Muscle of leg (tissue), 16 donors: Measurements from ENCODE around the gene KIF25. TPM values are rescaled to one million over a fixed set of nuclear protein-coding genes. Genes with fewer than 3 reads are reported as not detected.

Experiments used
- DNase-seq: peaks from one replicate; pipeline ENCODE4 v3.0.0; 2013
- H3K27ac ChIP-seq: one replicate; pipeline ENCODE4 v1.5.1; 2013; ENCODE audit warnings: mild to moderate bottlenecking, low read length, control low read depth
- H3K27me3 ChIP-seq: one replicate; pipeline ENCODE4 v1.6.1; 2013; ENCODE audit warnings: low read length; ENCODE audit not compliant: control insufficient read depth, insufficient read depth
- H3K36me3 ChIP-seq: one replicate; pipeline ENCODE4 v1.6.1; 2013; ENCODE audit warnings: low read length; ENCODE audit not compliant: control insufficient read depth, insufficient read depth
- H3K4me1 ChIP-seq: one replicate; pipeline ENCODE4 v1.6.1; 2013; ENCODE audit warnings: low read length; ENCODE audit not compliant: control insufficient read depth, insufficient read depth
- H3K4me3 ChIP-seq: one replicate; pipeline ENCODE4 v1.5.1; 2013; ENCODE audit warnings: low read length, control low read depth
- H3K9me3 ChIP-seq: replicated peaks from 2 replicates; pipeline ENCODE4 v1.6.1; 2013; ENCODE audit warnings: low read depth, low read length; ENCODE audit not compliant: control insufficient read depth
- WGBS: methylation state at CpG from one replicate; pipeline ENCODE4 v1.1.5; 2013; ENCODE audit warnings: missing lambda C conversion rate; ENCODE audit not compliant: insufficient coverage; 5-methylcytosine and 5-hydroxymethylcytosine counted together
- long read RNA-seq, 11 donors: transcript quantifications; one replicate each; lab custom pipeline, GENCODE V29; 2026
- polyA plus RNA-seq, 8 donors: library from polyadenylated mRNA; unstranded; fragments of 120-200 nt; gene quantifications; one replicate each; pipeline versions ENCODE4 v1.2.1 to v1.2.3, GENCODE V29; 2013; ENCODE audit warnings: inconsistent platforms in 1 of 8, low replicate concordance in 1 of 8; ENCODE audit not compliant: insufficient read length in 8 of 8, insufficient read depth in 1 of 8
- total RNA-seq: library from RNA; stranded (reverse); fragments of 120-200 nt; gene quantifications from one replicate; pipeline ENCODE4 v1.2.4, GENCODE V29; 2013

KIF25 gene, protein sequence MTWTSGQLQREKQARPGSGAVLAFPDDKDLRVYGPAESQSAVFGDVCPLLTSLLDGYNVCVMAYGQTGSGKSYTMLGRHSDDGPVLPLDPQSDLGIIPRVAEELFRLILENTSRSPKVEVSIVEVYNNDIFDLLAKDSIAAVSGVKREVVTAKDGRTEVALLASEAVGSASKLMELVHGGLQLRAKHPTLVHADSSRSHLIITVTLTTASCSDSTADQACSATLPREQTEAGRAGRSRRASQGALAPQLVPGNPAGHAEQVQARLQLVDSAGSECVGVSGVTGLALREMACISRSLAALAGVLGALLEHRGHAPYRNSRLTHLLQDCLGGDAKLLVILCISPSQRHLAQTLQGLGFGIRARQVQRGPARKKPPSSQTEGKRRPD
- total RNA-seq (1.8 TPM), polyA plus RNA-seq (1 to 10 TPM in 1 of 8 donors, under 1 TPM in 7; 0.24 to 1.8 (median 0.68) TPM)
- long read RNA-seq, donor 1 = 0 reads
- long read RNA-seq, donor 2 = 0 reads
- long read RNA-seq, donor 3 = 0 reads
- long read RNA-seq, donor 4 = 0 reads
- long read RNA-seq, donor 5 = 0 reads
- long read RNA-seq, donor 6 = 0 reads
- long read RNA-seq, donor 7 = 0 reads
- long read RNA-seq, donor 8 = 0 reads
- long read RNA-seq, donor 9 = 0 reads
- long read RNA-seq, donor 10 = 0 reads
- long read RNA-seq, donor 11 = 0 reads

DNA sequence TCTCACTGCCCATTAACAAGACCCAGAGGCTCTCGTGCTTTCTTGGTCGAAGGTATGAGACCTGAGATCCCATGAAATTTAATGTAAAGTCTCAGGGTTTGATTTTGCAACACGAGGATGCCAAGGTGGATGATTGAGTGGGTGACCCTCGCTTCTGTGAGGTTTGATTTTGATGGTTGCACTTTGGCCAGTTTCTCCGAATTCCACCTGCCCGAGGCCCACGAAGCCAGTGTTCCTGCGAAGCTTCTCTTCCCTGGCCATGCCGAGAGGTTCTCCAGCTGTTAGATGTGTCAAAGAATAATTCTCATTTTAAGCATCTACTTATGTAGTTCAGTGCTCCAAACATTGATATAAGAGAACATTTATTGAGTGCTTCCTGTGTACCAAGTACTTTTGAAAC, at the start of gene KIF25:
Gene KIF25, plus strand, starts transcription at position 30 of the 400 bp plus-strand sequence. CDS start 31,915 bp downstream, outside the sequence.
- Histone ChIP-seq H3K9me3 (no peaks in the 10 kb centered on the region), H3K4me1 (no peaks in the 10 kb centered on the region), H3K4me3 (no peak within 1 kb of the TSS), H3K36me3 (no peaks in the 10 kb centered on the region), H3K27me3 (no peaks in the 10 kb centered on the region), H3K27ac (no peak within 1 kb of the TSS)
- no peak for DNase-seq
- WGBS = 93% methylated on average over 2 of the region's 9 CpGs

DNA sequence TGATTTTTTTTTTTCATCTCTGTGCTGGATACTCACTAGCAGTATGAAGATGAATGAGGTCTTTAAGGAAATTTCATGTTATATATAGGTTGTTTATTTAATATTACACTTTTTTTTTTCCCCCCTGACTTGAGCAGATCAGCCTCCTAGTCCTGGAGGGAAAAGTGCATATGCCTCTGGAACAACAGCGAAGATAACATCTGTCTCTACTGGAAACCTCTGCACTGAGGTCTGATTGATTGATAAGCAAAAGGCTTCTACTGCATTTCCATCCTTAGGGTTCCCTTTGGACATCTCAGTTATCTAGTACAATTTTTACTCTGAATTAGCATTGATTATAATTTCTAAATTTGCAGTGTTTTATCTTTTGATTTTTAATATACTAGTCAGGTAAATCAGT, 49.8 kb upstream of the KIF25 start:
- H3K36me3 ChIP-seq = peaks cover 54% of the 10 kb centered on the region
- no CpG with 5 or more reads among the region's 1 CpG for WGBS

DNA sequence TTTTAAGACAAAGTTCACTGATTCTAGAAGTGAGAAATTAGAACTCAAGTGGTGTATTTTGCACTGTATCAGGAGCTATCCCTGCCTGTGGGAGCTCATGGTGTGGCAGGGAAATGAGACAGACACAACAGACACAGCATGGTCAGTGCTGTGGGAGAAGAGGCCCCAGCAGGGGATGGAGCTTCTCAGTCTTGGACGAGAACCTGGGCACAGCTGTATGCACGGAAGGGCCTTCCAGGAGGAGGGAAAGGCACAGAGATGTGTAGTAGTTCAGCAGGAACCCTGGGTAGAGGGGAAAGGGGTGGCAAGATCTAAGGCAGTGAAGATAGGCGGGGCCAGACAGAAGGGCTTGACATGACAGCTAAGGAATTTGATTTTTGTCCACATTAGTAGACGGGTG, 48.8 kb upstream of the KIF25 start:
- Histone ChIP-seq H3K36me3 (peaks cover 50% of the 10 kb centered on the region), H3K27me3 (no peaks in the 10 kb centered on the region), H3K4me3 (no peak overlapping the region), H3K9me3 (no peaks in the 10 kb centered on the region), H3K4me1 (no peaks in the 10 kb centered on the region), H3K27ac (no peak overlapping the region)
- DNase-seq = no peak
- 58% methylated on average over 4 of the region's 4 CpGs for WGBS

More for the DNA sequence above, 49.8 kb upstream of the KIF25 start:
- Histone ChIP-seq H3K9me3 (no peaks in the 10 kb centered on the region), H3K27me3 (no peaks in the 10 kb centered on the region), H3K4me3 (no peak overlapping the region), H3K4me1 (no peaks in the 10 kb centered on the region), H3K27ac (no peak overlapping the region)
- no peak for DNase-seq

DNA sequence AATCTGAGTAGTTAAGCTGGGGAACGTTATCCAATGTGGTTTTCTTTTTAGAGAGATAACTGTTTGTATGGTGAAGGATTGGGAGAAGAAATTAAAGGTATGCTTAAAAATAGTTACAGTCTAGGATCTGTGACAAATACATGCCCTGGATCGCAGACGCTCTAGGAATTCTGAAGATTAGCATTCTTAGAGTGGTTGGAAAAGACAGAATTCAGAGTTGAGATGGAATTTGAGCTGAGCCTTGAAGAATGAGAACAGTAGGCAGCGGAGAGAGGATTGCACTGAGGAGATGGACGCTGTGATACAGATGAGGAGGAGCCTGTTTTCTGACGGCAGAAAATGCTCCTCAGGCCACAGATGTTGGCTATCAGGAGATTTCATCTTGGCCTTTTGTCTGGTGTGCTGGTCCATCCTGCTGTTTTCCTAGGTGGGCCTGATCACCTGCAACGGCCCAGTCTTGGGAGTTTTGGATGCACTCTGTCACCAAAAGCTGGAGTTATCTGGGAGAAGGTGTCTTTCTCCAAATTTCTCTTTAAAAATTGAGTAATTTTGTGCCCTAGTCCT, 48.3 kb upstream of the KIF25 start:
- no peaks in the 10 kb centered on the region for H3K9me3 ChIP-seq
- H3K4me1 ChIP-seq = no peaks in the 10 kb centered on the region
- WGBS = 71% methylated on average over 7 of the region's 7 CpGs
- H3K36me3 ChIP-seq = peaks cover 46% of the 10 kb centered on the region
- DNase-seq = no peak
- H3K27me3 ChIP-seq = no peaks in the 10 kb centered on the region
- no peak overlapping the region for H3K4me3 ChIP-seq
- H3K27ac ChIP-seq = no peak overlapping the region

DNA sequence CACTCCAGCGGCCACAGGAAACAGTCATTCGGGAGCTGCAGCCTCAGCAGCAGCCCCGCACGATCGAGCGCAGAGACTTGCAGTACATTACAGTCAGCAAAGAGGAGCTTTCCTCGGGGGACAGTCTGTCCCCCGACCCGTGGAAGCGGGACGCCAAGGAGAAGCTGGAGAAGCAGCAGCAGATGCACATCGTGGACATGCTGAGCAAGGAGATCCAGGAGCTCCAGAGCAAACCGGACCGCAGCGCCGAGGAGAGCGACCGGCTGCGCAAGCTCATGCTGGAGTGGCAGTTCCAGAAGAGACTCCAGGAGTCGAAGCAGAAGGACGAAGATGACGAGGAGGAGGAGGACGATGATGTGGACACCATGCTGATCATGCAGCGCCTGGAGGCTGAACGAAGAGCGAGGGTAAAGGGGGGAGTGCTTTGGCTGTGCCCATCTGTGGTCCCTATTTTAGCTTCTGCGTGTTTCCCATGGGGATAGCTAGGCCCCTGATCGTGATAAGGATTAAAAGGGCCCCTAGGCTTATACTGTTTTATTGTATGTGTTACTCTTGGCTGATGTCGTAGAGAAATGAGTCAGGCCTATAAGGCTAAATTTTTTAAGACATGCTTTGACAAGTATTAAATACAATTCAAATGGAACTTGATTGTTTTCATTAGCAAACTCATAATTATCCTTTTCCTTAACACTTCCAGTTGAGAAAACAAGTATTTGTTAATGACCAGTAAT, 45.5 kb upstream of the KIF25 start:
- no peak overlapping the region for H3K4me3 ChIP-seq

DNA sequence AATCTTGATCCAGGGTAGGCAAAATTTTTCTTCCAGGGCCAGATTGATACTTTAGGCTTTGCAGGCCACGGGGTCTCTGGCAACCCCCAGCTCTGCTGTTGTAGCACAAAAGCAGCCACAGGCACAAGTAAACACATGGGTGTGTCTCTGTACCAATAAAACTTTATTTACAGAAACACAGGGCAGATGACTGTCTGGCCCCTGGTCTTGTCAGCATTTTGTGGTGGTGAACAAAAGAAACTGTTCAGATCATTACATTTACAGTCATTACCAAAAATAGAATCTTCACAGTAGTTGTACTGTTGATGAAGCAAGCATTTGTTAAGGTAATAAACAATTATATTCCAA, 45.0 kb upstream of the KIF25 start:
- H3K4me1 ChIP-seq = no peaks in the 10 kb centered on the region
- no peaks in the 10 kb centered on the region for H3K27me3 ChIP-seq
- no CpG with 5 or more reads among the region's 1 CpG for WGBS
- H3K9me3 ChIP-seq = no peaks in the 10 kb centered on the region
- no peak for DNase-seq
- no peak overlapping the region for H3K4me3 ChIP-seq
- no peak overlapping the region for H3K27ac ChIP-seq
- H3K36me3 ChIP-seq = peaks cover 35% of the 10 kb centered on the region

More for the DNA sequence above, 45.5 kb upstream of the KIF25 start:
- WGBS = 96% methylated on average over 24 of the region's 29 CpGs
- Histone ChIP-seq H3K4me1 (no peaks in the 10 kb centered on the region), H3K27me3 (no peaks in the 10 kb centered on the region), H3K36me3 (peaks cover 35% of the 10 kb centered on the region), H3K9me3 (no peaks in the 10 kb centered on the region), H3K27ac (no peak overlapping the region)
- no peak for DNase-seq

DNA sequence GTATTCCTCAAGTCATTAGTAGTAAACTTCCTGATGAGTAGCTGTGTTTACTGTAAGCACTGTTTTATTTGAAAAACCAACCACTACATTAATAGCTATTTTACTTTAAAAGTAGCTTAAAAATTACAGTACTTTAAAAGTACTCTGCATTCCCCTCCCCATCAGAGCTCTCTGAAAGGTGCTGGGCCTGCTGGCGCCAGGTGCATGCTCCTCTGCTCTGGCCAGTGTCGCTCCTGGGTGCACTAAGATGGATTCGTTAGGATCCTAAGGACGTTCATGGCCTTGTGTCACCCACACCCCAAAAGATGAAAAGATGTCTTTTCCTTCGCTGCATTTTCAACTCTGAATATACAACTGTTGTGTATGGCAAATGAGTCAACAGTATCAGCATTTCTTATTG, 43.9 kb upstream of the KIF25 start:
- H3K27me3 ChIP-seq = no peaks in the 10 kb centered on the region
- peaks cover 32% of the 10 kb centered on the region for H3K36me3 ChIP-seq
- H3K4me1 ChIP-seq = no peaks in the 10 kb centered on the region
- 87% methylated on average over 3 of the region's 5 CpGs for WGBS
- no peak overlapping the region for H3K27ac ChIP-seq
- no peaks in the 10 kb centered on the region for H3K9me3 ChIP-seq
- DNase-seq = no peak
- no peak overlapping the region for H3K4me3 ChIP-seq

DNA sequence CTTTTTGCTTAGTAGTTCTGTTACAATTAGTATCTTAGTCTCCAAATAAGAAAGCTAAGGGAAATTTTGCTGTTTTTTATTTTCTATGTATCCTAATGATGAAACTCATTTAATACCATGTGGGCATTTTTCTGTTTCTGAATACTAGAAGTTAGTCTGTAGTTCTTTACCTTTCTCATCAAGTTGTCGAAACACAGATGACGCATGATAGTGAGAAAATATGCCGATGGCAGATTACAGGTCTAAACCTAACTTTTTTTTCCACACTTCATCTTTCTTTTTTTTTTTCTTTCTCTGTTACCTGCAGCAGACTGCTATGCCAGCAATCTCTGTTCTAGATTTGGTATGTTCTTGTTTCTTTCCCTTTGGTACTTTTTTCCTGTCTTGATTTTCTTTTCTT, 43.3 kb upstream of the KIF25 start:
- H3K9me3 ChIP-seq = no peaks in the 10 kb centered on the region
- DNase-seq = no peak
- no CpG with 5 or more reads among the region's 3 CpGs for WGBS
- no peaks in the 10 kb centered on the region for H3K4me1 ChIP-seq
- H3K27ac ChIP-seq = no peak overlapping the region
- H3K27me3 ChIP-seq = no peaks in the 10 kb centered on the region
- H3K36me3 ChIP-seq = peaks cover 26% of the 10 kb centered on the region
- H3K4me3 ChIP-seq = no peak overlapping the region

DNA sequence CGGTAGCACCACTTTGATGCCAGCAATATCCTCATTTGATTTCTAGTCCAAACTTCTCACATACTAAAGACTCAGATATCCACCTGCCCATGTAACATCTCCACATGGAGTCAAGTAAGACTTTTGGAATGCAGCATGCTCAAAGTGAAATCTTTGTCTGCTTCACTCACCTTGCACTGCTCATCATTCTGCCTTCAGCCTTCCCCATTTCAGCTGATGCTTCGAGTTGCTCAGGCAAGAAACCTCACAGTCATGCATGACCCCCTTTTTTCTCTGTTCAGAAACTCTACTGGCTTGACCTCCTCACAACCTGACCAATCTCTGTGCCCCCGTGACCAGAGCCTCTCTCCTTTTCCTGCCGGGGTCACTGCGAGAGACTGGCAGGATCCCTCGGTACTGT, 41.0 kb upstream of the KIF25 start:
- Histone ChIP-seq H3K4me3 (no peak overlapping the region), H3K9me3 (no peaks in the 10 kb centered on the region), H3K36me3 (peaks cover 10% of the 10 kb centered on the region), H3K4me1 (no peaks in the 10 kb centered on the region), H3K27me3 (no peaks in the 10 kb centered on the region), H3K27ac (no peak overlapping the region)
- WGBS = 98% methylated on average over 6 of the region's 6 CpGs
- DNase-seq = no peak

DNA sequence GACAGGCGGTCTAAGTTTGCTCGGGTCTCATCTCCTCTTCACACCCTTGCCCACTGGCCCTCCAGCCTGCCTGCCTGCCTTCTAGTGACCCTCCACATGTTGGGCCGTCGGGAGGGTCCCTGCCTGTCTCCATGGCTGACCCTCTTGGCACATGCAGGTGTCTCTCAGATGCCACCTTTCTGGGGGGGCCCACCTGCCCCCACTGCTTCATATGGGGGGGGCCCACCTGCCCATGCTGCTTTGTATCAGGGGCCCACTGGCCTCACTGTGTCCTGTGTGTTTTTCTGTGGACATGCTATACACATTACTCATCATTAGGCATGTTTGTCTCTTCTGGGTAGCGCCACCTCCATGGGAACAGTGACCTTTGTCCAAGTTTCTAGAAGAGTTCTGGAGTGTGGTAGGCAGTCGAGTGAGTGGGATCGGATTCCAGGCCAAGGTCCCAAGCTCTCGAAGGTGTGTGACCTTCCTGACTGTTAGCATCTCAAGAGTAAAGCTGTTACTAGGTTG, 40.4 kb upstream of the KIF25 start:
- H3K4me1 ChIP-seq = no peaks in the 10 kb centered on the region

More for the DNA sequence above, 40.4 kb upstream of the KIF25 start:
- Histone ChIP-seq H3K27me3 (no peaks in the 10 kb centered on the region), H3K36me3 (peaks cover 4% of the 10 kb centered on the region), H3K4me3 (no peak overlapping the region), H3K9me3 (no peaks in the 10 kb centered on the region), H3K27ac (no peak overlapping the region)
- WGBS = 81% methylated on average over 7 of the region's 8 CpGs
- no peak for DNase-seq
